A549 (cell line): ENCODE results near the gene KNCN. TPM values are rescaled to one million over a fixed set of nuclear protein-coding genes. Genes with fewer than 3 reads are reported as not detected.

Source experiments
- ATAC-seq, 2 experiments: fragments of 200-7000 bp in 1 of 2; fragments of >200 bp in 1 of 2; cut with Nextera tagmentation in 1 of 2; cut with Tn5 transposase in 1 of 2; 3 replicates each; pipeline versions ENCODE4 v1.8.0 to v1.9.1; 2018 to 2020; ENCODE audit warnings: mild to moderate bottlenecking in 1 of 2, moderate library complexity in 1 of 2
- CTCF ChIA-PET: fragments of 300-600 bp; sonication (Branson Sonifier 250); formaldehyde crosslinking; extraction: SDS; loops from one replicate; lab custom pipeline; 2021; ENCODE audit warnings: antibody characterized with exemption, inconsistent platforms; lab: Yijun Ruan, JAX
- POLR2A ChIA-PET: fragments of 350-600 bp; formaldehyde crosslinking; extraction: SDS; loops from one replicate; lab custom pipeline; 2021; ENCODE audit warnings: antibody characterized with exemption, inconsistent platforms; lab: Yijun Ruan, JAX
- DNase-seq, 2 experiments: peaks; one replicate each; pipeline versions ENCODE4 v3.0.0 to v3.0.0-alpha.2; 2011 to 2016; ENCODE audit warnings: low read depth in 1 of 2, low spot score in 1 of 2
- FAIRE-seq: peaks from 2 replicates; lab custom pipeline; 2011; peaks lifted over from hg19 to GRCh38; lab: Jason Lieb, UNC
- H3K27ac ChIP-seq, 2 experiments: fragments of >200 bp; sonication (Bioruptor Twin); formaldehyde crosslinking; 3 replicates each; pipeline ENCODE4 v1.5.1; 2016 to 2017
- H3K4me1 ChIP-seq: fragments of >200 bp; sonication (Bioruptor Twin); formaldehyde crosslinking; 3 replicates; pipeline ENCODE4 v1.6.1; 2016
- H3K4me2 ChIP-seq: fragments of >200 bp; sonication (Bioruptor Twin); formaldehyde crosslinking; 3 replicates; pipeline ENCODE4 v1.6.1; 2016
- H3K4me3 ChIP-seq: fragments of >200 bp; sonication (Bioruptor Twin); formaldehyde crosslinking; 3 replicates; pipeline ENCODE4 v1.5.1; 2016
- H3K9me3 ChIP-seq: fragments of >200 bp; sonication (Bioruptor Twin); formaldehyde crosslinking; 3 replicates; pipeline ENCODE4 v1.6.1; 2016
- CBX8 ChIP-seq: fragments of 200-600 bp; sonication (generic); IDR thresholded peaks from 2 replicates; pipeline ENCODE4 v1.6.1; 2016
- CEBPB ChIP-seq, 2 experiments: fragments of >200 bp in 1 of 2; sonication (Bioruptor Twin) in 1 of 2; formaldehyde crosslinking in 1 of 2; IDR thresholded peaks; 2 replicates each; pipeline ENCODE4 v1.6.1; 2012 to 2016
- EHF ChIP-seq: fragments of 250-450 bp; sonication (Bioruptor Pico); IDR thresholded peaks from 2 replicates; pipeline ENCODE4 v1.5.0; 2020; ENCODE audit warnings: mild to moderate bottlenecking
- EP300 ChIP-seq, 2 experiments: fragments of >200 bp; sonication (Bioruptor Twin); formaldehyde crosslinking; IDR thresholded peaks; 2 replicates in 1 of 2; 3 replicates in 1 of 2; pipeline ENCODE4 v1.6.1; 2016 to 2017
- FOXS1 ChIP-seq: fragments of 250-450 bp; sonication (Bioruptor Pico); IDR thresholded peaks from 2 replicates; pipeline ENCODE4 v1.5.0; 2020; ENCODE audit warnings: mild to moderate bottlenecking, moderate library complexity
- JUN ChIP-seq, 2 experiments: fragments of >200 bp; sonication (Bioruptor Twin); formaldehyde crosslinking; IDR thresholded peaks; 2 replicates in 1 of 2; 3 replicates in 1 of 2; pipeline ENCODE4 v1.6.1; 2016 to 2017
- JUNB ChIP-seq: fragments of >200 bp; sonication (Bioruptor Twin); formaldehyde crosslinking; IDR thresholded peaks from 2 replicates; pipeline ENCODE4 v1.6.1; 2016
- KDM1A ChIP-seq: fragments of 200-600 bp; sonication (generic); IDR thresholded peaks from 2 replicates; pipeline ENCODE4 v1.6.1; 2016; ENCODE audit warnings: low read depth, mild to moderate bottlenecking
- MAZ ChIP-seq: fragments of 150-350 bp; IDR thresholded peaks from 2 replicates; pipeline ENCODE4 v1.6.1; 2014; ENCODE audit warnings: antibody characterized with exemption, low read depth, low read length, borderline replicate concordance
- NPAS2 ChIP-seq: fragments of 250-450 bp; sonication (Bioruptor Pico); IDR thresholded peaks from 2 replicates; pipeline ENCODE4 v1.8.0; 2022; ENCODE audit warnings: mild to moderate bottlenecking, moderate library complexity, borderline replicate concordance
- NR3C1 ChIP-seq: fragments of >200 bp; sonication (Bioruptor Twin); formaldehyde crosslinking; IDR thresholded peaks from 3 replicates; pipeline ENCODE4 v1.6.1; 2017
- PHF8 ChIP-seq: fragments of 200-600 bp; sonication (generic); IDR thresholded peaks from 2 replicates; pipeline ENCODE4 v1.6.1; 2016; ENCODE audit warnings: low read depth, mild to moderate bottlenecking, antibody characterized with exemption, moderate library complexity, borderline replicate concordance
- POLR2A ChIP-seq: IDR thresholded peaks from 2 replicates; pipeline ENCODE4 v1.6.1; 2012; ENCODE audit warnings: mild to moderate bottlenecking, low read length
- POLR2AphosphoS2 ChIP-seq: conservative IDR thresholded peaks from 2 replicates; pipeline ENCODE4 v1.6.1; 2012; ENCODE audit warnings: low read length, improper control_type of control experiment, inconsistent platforms
- RARB ChIP-seq: fragments of 250-450 bp; sonication (Bioruptor Pico); IDR thresholded peaks from 2 replicates; pipeline ENCODE4 v1.8.0; 2021; ENCODE audit warnings: mild to moderate bottlenecking, moderate library complexity
- RCOR1 ChIP-seq: fragments of 150-350 bp; IDR thresholded peaks from 2 replicates; pipeline ENCODE4 v1.6.1; 2014; ENCODE audit warnings: antibody characterized with exemption, low read length, low read depth
- TFCP2L1 ChIP-seq: fragments of 250-450 bp; sonication (Bioruptor Pico); IDR thresholded peaks from 2 replicates; pipeline ENCODE4 v1.5.0; 2021; ENCODE audit warnings: mild to moderate bottlenecking
- ZNF302 ChIP-seq: fragments of 250-450 bp; sonication (Bioruptor Pico); IDR thresholded peaks from 2 replicates; pipeline ENCODE4 v1.9.0; 2021; ENCODE audit warnings: inconsistent platforms, mild to moderate bottlenecking, moderate library complexity
- WGBS: methylation state at CpG from one replicate; pipeline ENCODE4 v1.1.6; 2017; ENCODE audit errors: missing lambda C conversion rate; 5-methylcytosine and 5-hydroxymethylcytosine counted together
- polyA plus RNA-seq, 4 experiments: library from polyadenylated mRNA; depleted of rRNA in 3 of 4; stranded (reverse); fragments of >200 nt; fragmentation: RNase III in 1 of 4; extraction: RNeasy Plus Mini Kit Qiagen cat#74134 plus additional on column Dnase treatment in 1 of 4; gene quantifications; 2 replicates in 3 of 4; 3 replicates in 1 of 4; pipeline ENCODE4 v1.2.3, GENCODE V29; 2011 to 2017
- TF ChIP-seq, protein P1 (sequence below): fragments of 450-650 bp; IDR thresholded peaks from 2 replicates; pipeline ENCODE4 v1.6.1; 2014; ENCODE audit warnings: antibody characterized with exemption
- TF ChIP-seq, protein P2 (sequence below): fragments of >200 bp; sonication (Bioruptor Twin); formaldehyde crosslinking; IDR thresholded peaks from 2 replicates; pipeline ENCODE4 v1.6.1; 2016
- TF ChIP-seq, protein P3 (sequence below): fragments of 150-350 bp; IDR thresholded peaks from 2 replicates; pipeline ENCODE4 v1.6.1; 2014; ENCODE audit warnings: low read depth, mild to moderate bottlenecking, low read length
- TF ChIP-seq, protein P4 (sequence below): fragments of 250-450 bp; sonication (Bioruptor Pico); IDR thresholded peaks from 2 replicates; pipeline ENCODE4 v1.5.0; 2021; ENCODE audit warnings: mild to moderate bottlenecking, moderate library complexity, borderline replicate concordance
- TF ChIP-seq, protein P5 (sequence below): fragments of 200-600 bp; sonication (generic); IDR thresholded peaks from 2 replicates; pipeline ENCODE4 v1.6.1; 2016; ENCODE audit warnings: antibody characterized with exemption, mild to moderate bottlenecking, moderate library complexity

KNCN gene
- polyA plus RNA-seq, 2 of the 4 experiments (the other 2 are of a cell fraction), result not detected

DNA sequence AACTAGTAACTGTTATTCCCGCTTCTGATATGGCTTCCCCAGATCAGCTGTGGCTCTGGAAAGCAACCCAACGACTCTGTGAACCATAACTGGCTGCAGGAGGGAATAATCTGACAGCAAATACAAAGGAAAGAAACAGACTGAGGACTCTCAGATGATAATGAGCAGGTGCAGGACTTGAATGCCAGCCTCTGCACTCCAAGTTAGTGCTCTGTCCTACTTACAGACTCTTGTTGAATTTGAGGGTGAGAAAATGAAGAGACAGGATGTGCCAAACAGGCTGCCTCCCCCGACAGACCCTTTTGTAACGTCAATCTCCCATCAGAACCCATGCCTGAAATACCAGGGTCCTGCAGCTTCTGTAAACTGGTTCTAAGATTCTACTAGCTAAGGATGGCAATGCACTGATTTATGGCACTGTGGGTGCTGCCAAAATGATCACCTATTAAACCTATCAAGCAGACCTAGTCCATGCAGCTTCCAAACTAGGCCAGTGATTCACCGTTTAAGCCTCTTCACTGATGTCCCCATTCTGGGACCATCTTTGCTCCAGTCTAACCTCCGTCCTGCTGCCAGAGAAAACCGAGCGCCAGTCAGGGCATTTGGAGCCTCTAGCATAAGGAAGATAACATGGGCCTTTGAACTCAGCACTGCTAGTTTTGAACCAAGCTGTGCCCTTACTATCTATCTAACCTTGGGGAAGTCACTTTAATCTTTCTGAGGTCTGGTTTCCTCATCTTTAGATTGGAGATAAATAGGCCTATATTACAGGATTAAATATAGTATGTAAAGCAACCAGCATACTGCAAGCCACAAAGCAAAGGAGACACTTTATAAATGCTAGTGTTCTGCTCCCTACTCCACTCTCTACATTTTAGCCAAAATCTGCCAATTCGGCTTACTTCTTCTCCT, 47.9 kb upstream of the KNCN start:
- peaks cover 7% of the 10 kb centered on the region; the same call in 2 of the 3 replicates for H3K4me1 ChIP-seq
- H3K4me3 ChIP-seq, result no peak overlapping the region
- ATAC-seq, result no peak
- POLR2A ChIA-PET, result no interaction called here
- 85% methylated on average over 9 of the region's 9 CpGs for WGBS
- no peak overlapping the region for H3K27ac ChIP-seq
- DNase-seq, result no peak
- no peaks in the 10 kb centered on the region for H3K9me3 ChIP-seq
- no peak for FAIRE-seq
- TF ChIP-seq EP300 (IDR thresholded peaks at IDR 0.05), result no peak
- no peak for TF ChIP-seq JUN (IDR thresholded peaks at IDR 0.05)
- TF ChIP-seq JUNB, result no peak
- TF ChIP-seq ZNF302 (CRISPR knock-in tag), result no peak
- no peak for TF ChIP-seq FOXS1 (CRISPR knock-in tag)
- no peak for TF ChIP-seq POLR2AphosphoS2
- TF ChIP-seq CBX8, result no peak
- no peak for TF ChIP-seq NPAS2 (CRISPR knock-in tag)
- TF ChIP-seq RCOR1, result no peak
- TF ChIP-seq KDM1A, result no peak
- TF ChIP-seq TFCP2L1 (CRISPR knock-in tag), result no peak
- no peak for TF ChIP-seq CEBPB (IDR thresholded peaks at IDR 0.05)
- no peak for TF ChIP-seq MAZ
- TF ChIP-seq, protein P1, sequence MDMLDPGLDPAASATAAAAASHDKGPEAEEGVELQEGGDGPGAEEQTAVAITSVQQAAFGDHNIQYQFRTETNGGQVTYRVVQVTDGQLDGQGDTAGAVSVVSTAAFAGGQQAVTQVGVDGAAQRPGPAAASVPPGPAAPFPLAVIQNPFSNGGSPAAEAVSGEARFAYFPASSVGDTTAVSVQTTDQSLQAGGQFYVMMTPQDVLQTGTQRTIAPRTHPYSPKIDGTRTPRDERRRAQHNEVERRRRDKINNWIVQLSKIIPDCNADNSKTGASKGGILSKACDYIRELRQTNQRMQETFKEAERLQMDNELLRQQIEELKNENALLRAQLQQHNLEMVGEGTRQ, result no peak
- TF ChIP-seq, protein P2, sequence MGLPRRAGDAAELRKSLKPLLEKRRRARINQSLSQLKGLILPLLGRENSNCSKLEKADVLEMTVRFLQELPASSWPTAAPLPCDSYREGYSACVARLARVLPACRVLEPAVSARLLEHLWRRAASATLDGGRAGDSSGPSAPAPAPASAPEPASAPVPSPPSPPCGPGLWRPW, result no peak
- no peak overlapping the region for H3K4me2 ChIP-seq
- CTCF ChIA-PET, result no interaction called here

DNA sequence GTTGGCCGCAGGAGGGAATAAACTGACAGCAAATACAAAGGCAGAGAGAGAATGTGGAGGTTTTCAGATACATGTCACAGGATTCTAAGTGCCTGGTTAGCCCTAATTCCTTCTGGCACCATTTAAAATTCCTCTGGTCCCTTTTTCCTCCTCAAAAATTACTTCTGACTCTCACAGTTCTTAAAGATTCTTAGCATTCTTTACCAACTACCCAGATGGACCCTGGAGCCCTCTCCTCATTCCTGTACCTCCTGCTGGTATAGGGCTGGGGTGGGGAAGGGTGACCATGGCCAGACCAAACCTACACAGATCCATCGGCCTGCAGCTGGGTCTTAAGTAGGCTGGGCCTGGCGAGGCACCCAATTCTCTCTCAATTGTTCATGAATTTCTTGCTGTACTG, 45.4 kb upstream of the KNCN start:
- WGBS, result 94% methylated on average over 3 of the region's 3 CpGs
- Histone ChIP-seq H3K4me2 (no peak overlapping the region), H3K4me1 (no peaks in the 10 kb centered on the region), H3K27ac (no peak overlapping the region), H3K9me3 (no peaks in the 10 kb centered on the region), H3K4me3 (no peak overlapping the region)
- ChIA-PET CTCF (interaction anchor here (0.7 to 1.6 kb wide), 2 partner anchors 10 to 48 kb away, joined by 3 read pairs; no protein-coding TSS in a partner anchor), POLR2A (no interaction called here)
- no peak for ATAC-seq
- no peak for DNase-seq
- TF ChIP-seq CBX8 (no peak), EHF (CRISPR knock-in tag) (no peak), POLR2A (no peak), PHF8 (no peak), NR3C1 (no peak), RARB (CRISPR knock-in tag) (no peak), MAZ (no peak), FOXS1 (CRISPR knock-in tag) (no peak)
- TF ChIP-seq, protein P3, sequence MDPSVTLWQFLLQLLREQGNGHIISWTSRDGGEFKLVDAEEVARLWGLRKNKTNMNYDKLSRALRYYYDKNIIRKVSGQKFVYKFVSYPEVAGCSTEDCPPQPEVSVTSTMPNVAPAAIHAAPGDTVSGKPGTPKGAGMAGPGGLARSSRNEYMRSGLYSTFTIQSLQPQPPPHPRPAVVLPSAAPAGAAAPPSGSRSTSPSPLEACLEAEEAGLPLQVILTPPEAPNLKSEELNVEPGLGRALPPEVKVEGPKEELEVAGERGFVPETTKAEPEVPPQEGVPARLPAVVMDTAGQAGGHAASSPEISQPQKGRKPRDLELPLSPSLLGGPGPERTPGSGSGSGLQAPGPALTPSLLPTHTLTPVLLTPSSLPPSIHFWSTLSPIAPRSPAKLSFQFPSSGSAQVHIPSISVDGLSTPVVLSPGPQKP, result no peak
- TF ChIP-seq, protein P4, sequence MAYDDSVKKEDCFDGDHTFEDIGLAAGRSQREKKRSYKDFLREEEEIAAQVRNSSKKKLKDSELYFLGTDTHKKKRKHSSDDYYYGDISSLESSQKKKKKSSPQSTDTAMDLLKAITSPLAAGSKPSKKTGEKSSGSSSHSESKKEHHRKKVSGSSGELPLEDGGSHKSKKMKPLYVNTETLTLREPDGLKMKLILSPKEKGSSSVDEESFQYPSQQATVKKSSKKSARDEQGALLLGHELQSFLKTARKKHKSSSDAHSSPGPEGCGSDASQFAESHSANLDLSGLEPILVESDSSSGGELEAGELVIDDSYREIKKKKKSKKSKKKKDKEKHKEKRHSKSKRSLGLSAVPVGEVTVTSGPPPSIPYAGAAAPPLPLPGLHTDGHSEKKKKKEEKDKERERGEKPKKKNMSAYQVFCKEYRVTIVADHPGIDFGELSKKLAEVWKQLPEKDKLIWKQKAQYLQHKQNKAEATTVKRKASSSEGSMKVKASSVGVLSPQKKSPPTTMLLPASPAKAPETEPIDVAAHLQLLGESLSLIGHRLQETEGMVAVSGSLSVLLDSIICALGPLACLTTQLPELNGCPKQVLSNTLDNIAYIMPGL (CRISPR knock-in tag), result no peak
- TF ChIP-seq, protein P5, sequence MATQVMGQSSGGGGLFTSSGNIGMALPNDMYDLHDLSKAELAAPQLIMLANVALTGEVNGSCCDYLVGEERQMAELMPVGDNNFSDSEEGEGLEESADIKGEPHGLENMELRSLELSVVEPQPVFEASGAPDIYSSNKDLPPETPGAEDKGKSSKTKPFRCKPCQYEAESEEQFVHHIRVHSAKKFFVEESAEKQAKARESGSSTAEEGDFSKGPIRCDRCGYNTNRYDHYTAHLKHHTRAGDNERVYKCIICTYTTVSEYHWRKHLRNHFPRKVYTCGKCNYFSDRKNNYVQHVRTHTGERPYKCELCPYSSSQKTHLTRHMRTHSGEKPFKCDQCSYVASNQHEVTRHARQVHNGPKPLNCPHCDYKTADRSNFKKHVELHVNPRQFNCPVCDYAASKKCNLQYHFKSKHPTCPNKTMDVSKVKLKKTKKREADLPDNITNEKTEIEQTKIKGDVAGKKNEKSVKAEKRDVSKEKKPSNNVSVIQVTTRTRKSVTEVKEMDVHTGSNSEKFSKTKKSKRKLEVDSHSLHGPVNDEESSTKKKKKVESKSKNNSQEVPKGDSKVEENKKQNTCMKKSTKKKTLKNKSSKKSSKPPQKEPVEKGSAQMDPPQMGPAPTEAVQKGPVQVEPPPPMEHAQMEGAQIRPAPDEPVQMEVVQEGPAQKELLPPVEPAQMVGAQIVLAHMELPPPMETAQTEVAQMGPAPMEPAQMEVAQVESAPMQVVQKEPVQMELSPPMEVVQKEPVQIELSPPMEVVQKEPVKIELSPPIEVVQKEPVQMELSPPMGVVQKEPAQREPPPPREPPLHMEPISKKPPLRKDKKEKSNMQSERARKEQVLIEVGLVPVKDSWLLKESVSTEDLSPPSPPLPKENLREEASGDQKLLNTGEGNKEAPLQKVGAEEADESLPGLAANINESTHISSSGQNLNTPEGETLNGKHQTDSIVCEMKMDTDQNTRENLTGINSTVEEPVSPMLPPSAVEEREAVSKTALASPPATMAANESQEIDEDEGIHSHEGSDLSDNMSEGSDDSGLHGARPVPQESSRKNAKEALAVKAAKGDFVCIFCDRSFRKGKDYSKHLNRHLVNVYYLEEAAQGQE, result no peak
- FAIRE-seq, result no peak
